HFF-Myc (cell line): ENCODE data around the gene VPS16.

Experiments
- DNase-seq: peaks from one replicate; pipeline ENCODE4 v3.0.0-alpha.2; 2011; ENCODE audit warnings: low read depth; ENCODE audit errors: extremely low read depth
- H3K4me3 ChIP-seq: replicated peaks from 2 replicates; pipeline ENCODE4 v1.5.1; 2011; ENCODE audit warnings: low read depth, mild to moderate bottlenecking, control low read depth, low read length
- TF ChIP-seq, protein P1 (sequence below): IDR thresholded peaks from 2 replicates; pipeline ENCODE4 v1.5.1; 2012; ENCODE audit warnings: mild to moderate bottlenecking, low read depth, low read length, control low read depth; ENCODE audit errors: missing control alignments

The VPS16 gene

DNA sequence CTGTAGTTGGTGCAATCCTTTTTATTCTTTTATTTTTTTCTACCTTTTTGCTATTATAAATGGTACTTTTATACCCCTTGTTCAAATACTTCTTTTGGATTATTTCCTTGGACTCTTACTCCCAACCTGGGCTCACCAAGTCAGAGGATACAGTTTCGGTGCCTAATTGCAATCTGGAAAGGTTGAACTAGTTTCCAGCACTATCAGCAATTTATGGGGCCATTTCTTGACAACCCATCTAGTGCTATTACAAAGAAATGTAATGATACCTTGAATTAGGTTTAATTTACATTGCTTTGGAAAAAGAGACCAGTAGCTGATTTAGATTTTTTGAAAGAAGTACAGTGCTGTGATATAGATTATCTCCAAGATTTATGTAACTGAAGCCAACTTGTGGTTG is 38.0 kb downstream of the VPS16 start:
- no peak overlapping the region for H3K4me3 ChIP-seq
- DNase-seq, result no peak
- TF ChIP-seq, protein P1, sequence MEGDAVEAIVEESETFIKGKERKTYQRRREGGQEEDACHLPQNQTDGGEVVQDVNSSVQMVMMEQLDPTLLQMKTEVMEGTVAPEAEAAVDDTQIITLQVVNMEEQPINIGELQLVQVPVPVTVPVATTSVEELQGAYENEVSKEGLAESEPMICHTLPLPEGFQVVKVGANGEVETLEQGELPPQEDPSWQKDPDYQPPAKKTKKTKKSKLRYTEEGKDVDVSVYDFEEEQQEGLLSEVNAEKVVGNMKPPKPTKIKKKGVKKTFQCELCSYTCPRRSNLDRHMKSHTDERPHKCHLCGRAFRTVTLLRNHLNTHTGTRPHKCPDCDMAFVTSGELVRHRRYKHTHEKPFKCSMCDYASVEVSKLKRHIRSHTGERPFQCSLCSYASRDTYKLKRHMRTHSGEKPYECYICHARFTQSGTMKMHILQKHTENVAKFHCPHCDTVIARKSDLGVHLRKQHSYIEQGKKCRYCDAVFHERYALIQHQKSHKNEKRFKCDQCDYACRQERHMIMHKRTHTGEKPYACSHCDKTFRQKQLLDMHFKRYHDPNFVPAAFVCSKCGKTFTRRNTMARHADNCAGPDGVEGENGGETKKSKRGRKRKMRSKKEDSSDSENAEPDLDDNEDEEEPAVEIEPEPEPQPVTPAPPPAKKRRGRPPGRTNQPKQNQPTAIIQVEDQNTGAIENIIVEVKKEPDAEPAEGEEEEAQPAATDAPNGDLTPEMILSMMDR, result no peak

DNA sequence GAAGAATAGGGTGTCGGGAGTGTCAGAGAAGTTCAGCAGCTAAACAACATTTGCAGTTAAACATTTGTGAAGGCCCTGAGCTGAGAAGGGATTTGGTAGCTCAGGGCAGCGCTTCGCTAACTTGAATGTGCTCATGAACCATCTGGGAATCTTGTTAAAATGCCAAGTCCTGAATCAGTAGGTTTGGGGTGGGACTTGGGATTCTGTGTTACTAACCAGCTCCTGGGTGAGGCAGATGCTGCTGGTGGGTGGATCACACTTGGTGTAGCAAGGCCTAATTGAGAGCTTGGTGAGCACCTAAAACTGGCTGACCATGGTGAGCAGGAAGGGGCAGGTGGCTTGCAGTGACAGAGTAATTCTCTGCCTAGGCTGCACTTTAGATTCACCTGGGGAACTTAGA is 38.6 kb downstream of the VPS16 start:
- H3K4me3 ChIP-seq, result no peak overlapping the region
- TF ChIP-seq, protein P1, result no peak
- DNase-seq, result peak; percentile 83

DNA sequence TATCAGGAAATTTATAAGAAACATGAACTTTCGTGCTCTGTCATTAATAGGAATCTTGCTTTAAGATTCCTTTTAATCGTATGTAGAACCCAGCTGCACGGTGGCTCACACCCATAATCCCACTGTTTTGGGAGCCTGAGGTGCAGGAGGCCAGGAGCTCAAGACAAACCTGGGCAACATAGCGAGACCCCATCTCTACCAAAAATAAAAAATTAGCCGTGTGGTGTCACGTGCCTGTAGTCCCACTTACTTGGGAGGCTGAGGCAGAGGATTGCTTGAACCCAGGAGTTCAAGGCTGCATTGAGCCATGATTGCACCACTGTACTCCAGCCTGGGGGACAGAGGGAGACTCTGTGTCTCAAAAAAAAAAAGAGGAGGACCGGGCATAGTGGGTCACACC is 40.1 kb downstream of the VPS16 start:
- no peak overlapping the region for H3K4me3 ChIP-seq
- no peak for DNase-seq
- TF ChIP-seq, protein P1, result no peak

DNA sequence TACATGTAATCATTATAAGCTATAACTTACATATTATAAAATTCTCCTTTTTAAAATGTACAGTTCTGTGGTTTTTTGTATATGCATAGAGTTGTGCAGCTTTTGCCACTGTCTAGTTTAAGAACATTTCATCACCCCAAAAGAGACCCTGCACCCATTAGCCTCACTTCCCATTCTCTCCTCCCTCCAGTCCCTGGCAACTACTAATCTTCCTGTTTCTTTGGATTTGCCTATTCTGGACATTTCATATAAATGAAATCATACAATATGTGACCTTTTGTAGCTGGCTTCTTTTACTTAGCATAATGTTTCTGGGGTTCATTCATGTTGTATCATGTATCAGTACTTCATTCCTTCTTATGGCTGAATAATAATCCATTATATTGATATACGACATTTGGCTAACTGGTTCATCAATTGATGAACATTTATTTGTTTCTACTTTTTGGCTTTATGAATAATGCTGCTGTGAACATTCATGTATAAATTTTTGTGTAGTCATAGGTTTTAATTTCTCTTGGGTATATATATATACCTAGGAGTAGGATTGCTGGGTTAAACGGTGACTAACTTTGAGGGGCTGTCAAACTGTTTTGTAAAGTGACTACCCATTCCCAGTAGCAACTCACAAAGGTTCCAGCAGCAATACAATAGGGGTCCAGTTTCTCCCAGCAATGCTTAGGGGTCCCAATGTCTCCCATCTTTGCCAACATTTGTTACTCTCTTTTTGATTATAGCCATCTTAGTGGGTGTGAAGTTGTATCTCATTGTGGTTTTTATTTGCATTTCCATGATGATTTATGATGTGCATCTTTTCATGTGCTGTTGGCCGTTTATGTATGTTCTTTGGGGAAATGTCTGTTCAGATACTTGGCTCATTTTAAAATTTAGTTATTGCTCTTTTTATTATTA is 43.4 kb downstream of the VPS16 start:
- H3K4me3 ChIP-seq, result no peak overlapping the region
- TF ChIP-seq, protein P1, result no peak
- DNase-seq, result no peak

DNA sequence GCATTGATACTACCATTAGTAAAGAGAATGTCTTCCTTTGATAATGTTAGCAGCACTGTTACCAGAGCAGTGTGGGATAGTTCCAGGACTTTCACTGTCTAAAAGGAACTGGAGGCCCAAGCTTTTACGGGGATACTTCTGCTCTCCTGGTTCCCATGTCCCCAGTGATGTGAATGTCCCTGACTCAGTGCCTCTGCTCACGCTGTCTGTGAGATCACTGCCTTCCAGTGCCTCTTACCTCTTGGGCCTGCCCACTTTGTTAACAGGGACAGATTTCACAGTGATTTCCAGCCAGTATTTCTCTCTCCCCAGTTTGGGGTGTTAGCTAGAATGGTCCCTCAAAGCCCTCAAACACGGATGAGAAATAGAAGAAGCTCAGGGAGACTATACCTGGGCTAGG is 47.2 kb downstream of the VPS16 start:
- TF ChIP-seq, protein P1, result no peak
- no peak for DNase-seq
- no peak overlapping the region for H3K4me3 ChIP-seq

DNA sequence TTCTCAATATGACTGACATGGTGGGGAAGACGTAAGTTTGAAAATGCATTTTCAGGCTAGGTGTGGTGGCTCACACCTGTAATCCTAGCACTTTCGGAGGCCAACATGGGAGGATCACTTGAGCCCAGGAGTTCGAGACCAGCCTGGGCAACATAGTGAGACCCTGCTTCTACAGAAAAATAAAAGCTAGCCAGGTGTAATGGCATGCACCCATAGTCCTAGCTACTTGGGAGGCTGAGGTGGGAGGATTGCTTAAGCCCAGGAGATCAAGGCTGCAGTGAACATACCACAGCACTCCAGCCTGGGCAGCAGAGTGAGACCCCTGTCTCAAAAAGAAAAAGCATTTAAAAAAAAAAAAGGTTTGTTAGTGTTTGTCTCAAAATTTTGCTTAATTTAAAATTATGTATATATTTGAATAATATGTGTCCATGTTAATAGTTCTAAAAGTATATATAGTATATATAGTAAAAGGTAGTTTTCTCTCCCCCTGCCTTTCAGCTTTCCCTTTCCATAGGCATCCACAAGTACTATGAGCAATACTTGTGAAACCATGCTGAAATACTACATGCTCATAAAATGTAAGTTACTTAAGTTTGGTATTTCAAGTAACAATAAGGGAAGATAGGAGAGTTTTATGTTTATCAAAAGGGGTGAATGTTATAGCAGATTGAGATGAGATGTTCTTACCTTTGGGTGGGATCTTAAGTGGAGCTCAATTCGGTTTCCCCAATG is 47.8 kb downstream of the VPS16 start:
- no peak for DNase-seq
- TF ChIP-seq, protein P1, result no peak

More for the DNA sequence above, 47.8 kb downstream of the VPS16 start:
- no peak overlapping the region for H3K4me3 ChIP-seq
